Right ventricle myocardium inferior (tissue), 1 donor: ENCODE results near the gene ICOSLG. TPM values are rescaled to one million over a fixed set of nuclear protein-coding genes. Genes with fewer than 3 reads are reported as not detected.
"Not testable (repeated sequence)": the region's sequence is repeated elsewhere in the genome, so short reads cannot be mapped to it uniquely, and the experiment has no call there.

Source experiments
- ATAC-seq: fragments of 200-7000 bp; cut with Tn5 transposase; one replicate; pipeline ENCODE4 v1.9.1; 2020; ENCODE audit warnings: mild to moderate bottlenecking, moderate library complexity
- DNase-seq: peaks from one replicate; pipeline ENCODE4 v3.0.0; 2021; ENCODE audit errors: missing footprints
- intact Hi-C: fragments of 100-400 bp; cut with DNase I; formaldehyde crosslinking; loops from one replicate; pipeline ENCODE4 v1.11.0; 2022
- long read RNA-seq: library from polyadenylated mRNA; unstranded; transcript quantifications from one replicate; pipeline ENCODE4 v2.0.0, GENCODE V29; 2021
- total RNA-seq: library from RNA; stranded (reverse); fragmentation: NEBNext Ultra II Directional; extraction: Animal tissue kit (Norgen Biotek cat#: 25700); gene quantifications from one replicate; pipeline ENCODE4 v1.2.1, GENCODE V29; 2021
- donor health status: DM: no; HTN: yes; CAD: no; lungs with severe emphysema.

Gene ICOSLG
- total RNA-seq, result 4.9 TPM
- long read RNA-seq, full-length matches to known transcripts, result 6 of 8 reads
- long read RNA-seq, partial matches to known transcripts, result 2 of 8 reads
- long read RNA-seq, other reads (novel, unspliced or antisense), result 0 of 8 reads

- DNase-seq, intact Hi-C loops: not testable (repeated sequence)
- peak; percentile 92 for ATAC-seq
Measured at GRCh38 chr21:44240842-44241241, at the start of gene ICOSLG. Gene ICOSLG, minus strand, starts transcription at chr21:44240943. Its CDS starts 126 bp downstream, at chr21:44240817.

- DNase-seq (peak; percentile 27), ATAC-seq (no peak)
- intact Hi-C loops, result no loop called here
Measured at GRCh38 chr21:44289381-44290010, 48.8 kb upstream of the ICOSLG start.

- intact Hi-C loops, result no loop called here
- ATAC-seq (no peak), DNase-seq (peak; percentile 62)
Measured at GRCh38 chr21:44288251-44289110, 47.7 kb upstream of the ICOSLG start.

GRCh38 chr21:44286716-44287632, 46.2 kb upstream of the ICOSLG start:
- intact Hi-C loops, result no loop called here
- ATAC-seq, result no peak
- DNase-seq, result peak; percentile 46

- intact Hi-C loops, result no loop called here
- DNase-seq (peak; percentile 54), ATAC-seq (no peak)
Measured at GRCh38 chr21:44286086-44286715, 45.5 kb upstream of the ICOSLG start.

- intact Hi-C loops, result no loop called here
- ATAC-seq, result no peak
- peak; percentile 69 for DNase-seq
Measured at GRCh38 chr21:44285138-44285992, 44.6 kb upstream of the ICOSLG start, which contains the start of gene AIRE. Gene AIRE, plus strand, starts transcription at chr21:44285876. Its CDS starts 131 bp downstream, at chr21:44286007.

DNA sequence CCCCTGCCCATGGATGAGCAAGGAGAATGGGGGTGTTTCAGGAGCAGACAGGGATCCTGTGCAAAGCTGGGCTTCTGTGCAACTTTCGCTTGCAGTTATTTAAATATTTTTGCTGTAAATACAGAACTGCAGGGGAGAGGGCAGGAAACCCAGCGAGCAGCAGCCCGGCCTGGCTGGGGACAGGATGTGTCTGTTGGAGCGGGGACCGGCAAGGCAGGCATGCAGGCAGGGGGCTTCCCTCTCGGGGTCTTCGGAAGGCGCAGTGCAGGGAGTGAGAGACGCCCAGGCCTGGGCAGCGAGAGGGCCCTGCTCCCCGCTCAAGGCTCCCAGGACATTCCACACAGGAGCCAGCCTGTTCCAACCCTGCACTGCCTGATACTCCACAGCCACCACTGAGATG, 43.2 kb upstream of the ICOSLG start:
- DNase-seq (peak; percentile 35), ATAC-seq (no peak)
- intact Hi-C loops, result no loop called here

DNA sequence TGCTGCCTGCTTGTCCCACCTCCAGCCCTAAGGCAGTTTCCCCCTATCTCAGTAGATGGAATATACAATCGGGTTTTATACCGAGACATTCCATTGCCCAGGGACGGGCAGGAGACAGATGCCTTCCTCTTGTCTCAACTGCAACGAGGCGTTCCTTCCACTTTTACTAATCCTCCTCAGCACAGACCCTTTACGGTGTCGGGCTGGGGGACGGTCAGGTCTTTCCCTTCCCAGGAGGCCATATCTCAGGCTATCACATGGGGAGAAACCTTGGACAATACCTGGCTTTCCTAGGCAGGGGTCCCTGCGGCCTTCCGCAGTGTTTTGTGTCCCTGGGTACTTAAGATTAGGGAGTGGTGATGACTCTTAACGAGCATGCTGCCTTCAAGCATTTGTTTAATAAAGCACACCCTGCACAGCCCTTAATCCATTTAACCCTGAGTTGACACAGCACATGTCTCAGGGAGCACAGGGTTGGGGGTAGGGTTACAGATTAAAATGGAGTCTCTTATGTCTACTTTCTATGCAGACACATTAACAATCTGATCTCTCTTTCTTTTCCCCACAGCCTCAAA, 42.6 kb upstream of the ICOSLG start:
- intact Hi-C loops, ATAC-seq: not testable (repeated sequence)
- DNase-seq, result peak; percentile 18

GRCh38 chr21:44282370-44282769, 41.6 kb upstream of the ICOSLG start:
- ATAC-seq (no peak), DNase-seq (no peak)
- intact Hi-C loops, result no loop called here

GRCh38 chr21:44281801-44282200, 41.1 kb upstream of the ICOSLG start:
- ATAC-seq (no peak), DNase-seq (peak; percentile 60)
- intact Hi-C loops, result no loop called here

DNA sequence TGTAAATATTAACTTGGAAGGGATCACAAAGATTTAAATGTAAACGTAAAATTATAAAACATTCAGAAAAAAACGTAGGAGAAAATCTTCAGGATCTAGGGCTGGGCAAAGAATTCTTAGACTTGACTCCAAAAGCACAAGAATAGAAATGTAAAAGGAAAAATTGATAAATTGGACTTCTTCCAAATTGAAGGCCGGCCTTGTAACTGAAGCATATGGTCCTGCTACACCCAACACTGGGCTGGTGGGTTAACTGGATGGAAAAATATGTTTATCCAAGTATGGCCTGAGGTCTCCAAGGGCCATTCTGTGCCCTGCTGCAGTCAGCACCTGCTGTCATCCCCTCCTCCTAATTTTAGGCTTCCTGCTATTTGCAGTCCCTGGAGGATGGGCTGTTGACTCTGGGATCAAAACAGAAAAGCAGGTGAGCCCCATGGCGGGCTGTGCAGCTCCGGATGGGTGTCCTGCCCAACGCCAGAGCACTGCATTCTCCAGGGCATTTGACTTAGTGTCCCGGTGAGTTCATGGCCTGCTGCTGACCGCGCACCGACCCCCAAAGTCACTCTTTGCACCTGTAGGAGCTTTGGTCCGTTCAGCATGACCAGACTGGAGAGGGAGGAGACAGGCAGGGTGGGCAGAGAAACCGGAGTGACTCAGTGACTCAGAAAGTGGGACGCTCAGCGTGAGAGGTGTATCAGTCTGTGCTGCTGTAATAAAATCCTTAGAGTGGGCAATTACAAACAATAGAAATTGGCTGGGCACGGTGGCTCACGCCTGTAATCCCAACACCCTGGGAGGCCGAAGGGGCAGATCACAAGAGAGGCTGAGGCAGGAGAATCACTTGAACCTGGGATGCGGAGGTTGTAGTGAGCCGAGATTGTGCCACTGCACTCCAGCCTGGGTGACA, 38.9 kb upstream of the ICOSLG start:
- DNase-seq (peak; percentile 25), ATAC-seq (no peak)
- intact Hi-C loops, result no loop called here

- intact Hi-C loops, result no loop called here
- DNase-seq (no peak), ATAC-seq (no peak)
Measured at GRCh38 chr21:44275041-44275440, 34.3 kb upstream of the ICOSLG start.

GRCh38 chr21:44273046-44273445, 32.3 kb upstream of the ICOSLG start:
- intact Hi-C loops, result no loop called here
- ATAC-seq (no peak), DNase-seq (peak; percentile 39)

DNA sequence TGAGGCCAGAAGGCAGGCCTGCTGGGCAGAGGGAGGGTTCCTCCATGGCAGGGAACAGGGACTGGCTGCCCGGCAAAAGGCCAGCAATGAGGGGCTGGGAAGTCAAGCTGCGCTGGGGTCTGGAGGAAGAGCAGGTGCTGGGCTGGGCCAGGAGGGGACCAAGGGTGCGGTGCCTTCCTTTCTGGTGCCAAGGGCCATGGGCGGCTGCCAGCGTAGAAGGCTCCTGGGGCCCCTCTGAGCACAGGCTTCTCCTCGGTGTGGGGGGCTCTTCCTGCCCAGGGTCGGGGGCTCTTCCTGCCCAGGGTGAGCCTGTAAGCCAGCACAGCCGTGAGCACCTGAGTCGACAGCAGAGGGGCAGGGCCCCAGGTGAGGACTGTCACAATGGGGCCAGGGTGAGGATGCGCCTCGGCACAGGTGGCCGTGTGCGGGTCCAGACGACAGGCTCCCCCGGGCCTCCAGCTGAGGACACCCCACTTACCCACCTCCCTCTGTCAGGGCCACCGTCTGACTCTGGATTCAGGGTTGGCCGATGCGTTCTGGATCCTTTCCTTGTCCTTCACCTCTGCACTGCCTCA, 31.6 kb upstream of the ICOSLG start:
- ATAC-seq, result no peak
- peak; percentile 34 for DNase-seq
- intact Hi-C loops, result no loop called here

DNA sequence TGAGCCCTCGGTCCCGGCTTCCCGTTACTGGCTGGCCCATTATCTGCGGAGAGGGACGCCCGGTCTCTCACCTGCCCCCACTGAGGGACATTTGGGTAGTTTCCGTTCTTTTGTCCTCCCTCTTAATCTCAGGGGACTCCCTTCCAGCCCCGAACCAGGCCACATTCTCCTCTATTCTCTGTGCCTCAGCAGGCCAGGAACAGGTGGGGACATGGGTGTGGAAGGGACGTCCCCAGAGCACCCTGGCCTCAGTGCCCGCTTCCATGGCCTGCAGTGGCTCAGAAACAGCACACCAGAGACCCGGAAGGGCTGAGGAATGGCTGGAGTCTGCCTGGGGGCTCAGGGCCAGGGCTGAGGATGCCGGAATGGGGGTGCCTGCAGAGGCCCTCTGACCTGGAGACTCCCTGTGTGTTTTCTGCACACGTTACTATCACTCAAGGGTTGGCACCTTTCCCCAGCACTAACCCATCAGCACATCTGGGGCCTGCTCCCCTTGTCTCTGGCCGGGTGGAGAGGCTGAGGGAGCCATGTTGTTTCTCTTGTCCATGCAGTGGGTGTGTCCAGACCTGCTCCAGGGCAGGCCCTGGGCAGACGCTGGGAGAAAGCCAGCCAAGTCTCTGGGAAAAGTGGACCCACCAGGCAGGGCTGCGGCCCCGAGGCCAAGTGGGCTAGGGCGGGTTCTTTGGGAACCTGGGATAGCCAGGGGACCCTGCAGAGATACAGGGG, 31.0 kb upstream of the ICOSLG start:
- ATAC-seq, result peak; percentile 10
- no peak for DNase-seq
- intact Hi-C loops, result no loop called here
